ENCODE results near the gene PHLDA3.

Gene PHLDA3

GRCh38 chr1:201496296-201496690, 27.3 kb upstream of the PHLDA3 start:
- peak overlapping the region; percentile 57 for H4K91ac ChIP-seq (ENCODE audit: low read length)
- H3K9ac ChIP-seq (ENCODE audit: low read length) = peak overlapping the region; percentile 75
- H3K27me3 ChIP-seq (ENCODE audit: control insufficient read depth in 1 of 2, insufficient read depth in 1 of 2, low read length in 2 of 2) = no peaks in the 10 kb centered on the region
- H2BK120ac ChIP-seq (ENCODE audit: low read depth, low read length) = no peak overlapping the region
- peak overlapping the region; percentile 61 to 80 for H3K18ac ChIP-seq (ENCODE audit: low read depth in 1 of 2, low read length in 2 of 2)
- peak overlapping the region in 1 of 2 experiments; percentile 42 for H3K4ac ChIP-seq (ENCODE audit: low read depth in 1 of 2, low read length in 2 of 2)
- no peaks in the 10 kb centered on the region for H3K79me1 ChIP-seq (replicated peaks; ENCODE audit: low read length, poor library complexity, severe bottlenecking)
- peak overlapping the region; percentile 2 for H2BK15ac ChIP-seq (ENCODE audit: low read depth, poor library complexity, severe bottlenecking)
- H2AFZ ChIP-seq (ENCODE audit: low read depth, low read length) = no peak overlapping the region
- H2BK12ac ChIP-seq (ENCODE audit: low read length in 2 of 2) = peak overlapping the region; percentile 6 to 17
- DNase-seq = no peak
- H3K27ac ChIP-seq (ENCODE audit: low read length, poor library complexity, severe bottlenecking) = no peak overlapping the region
- no peak overlapping the region for H3K23ac ChIP-seq (ENCODE audit: low read length in 2 of 2)
- H3K14ac ChIP-seq (ENCODE audit: low read length in 2 of 2) = no peak overlapping the region
- H3K4me3 ChIP-seq (ENCODE audit: insufficient read depth in 1 of 2, low read depth in 1 of 2, low read length in 2 of 2) = peak overlapping the region in 1 of 2 experiments; percentile 20
- no peak overlapping the region for H2BK5ac ChIP-seq (ENCODE audit: low read depth, low read length, poor library complexity, severe bottlenecking)
- peak overlapping the region; percentile 87 for H4K8ac ChIP-seq (ENCODE audit: low read length)
- no peak overlapping the region for H2AK5ac ChIP-seq (ENCODE audit: low read length, severe bottlenecking)
- no peak overlapping the region for H3K4me2 ChIP-seq (ENCODE audit: low read length, poor library complexity, severe bottlenecking)
- WGBS = 73% methylated on average over 8 of the region's 8 CpGs
- H3K36me3 ChIP-seq (ENCODE audit: control insufficient read depth in 1 of 2, insufficient read depth in 2 of 2, low read depth in 1 of 2, low read length in 2 of 2) = peaks cover 3 to 28% of the 10 kb centered on the region in 2 experiments
- H3K9me3 ChIP-seq (ENCODE audit: control insufficient read depth, low read length) = no peaks in the 10 kb centered on the region
- H3K4me1 ChIP-seq (ENCODE audit: control insufficient read depth, insufficient read depth, low read depth, low read length) = peaks cover 15% of the 10 kb centered on the region

DNA sequence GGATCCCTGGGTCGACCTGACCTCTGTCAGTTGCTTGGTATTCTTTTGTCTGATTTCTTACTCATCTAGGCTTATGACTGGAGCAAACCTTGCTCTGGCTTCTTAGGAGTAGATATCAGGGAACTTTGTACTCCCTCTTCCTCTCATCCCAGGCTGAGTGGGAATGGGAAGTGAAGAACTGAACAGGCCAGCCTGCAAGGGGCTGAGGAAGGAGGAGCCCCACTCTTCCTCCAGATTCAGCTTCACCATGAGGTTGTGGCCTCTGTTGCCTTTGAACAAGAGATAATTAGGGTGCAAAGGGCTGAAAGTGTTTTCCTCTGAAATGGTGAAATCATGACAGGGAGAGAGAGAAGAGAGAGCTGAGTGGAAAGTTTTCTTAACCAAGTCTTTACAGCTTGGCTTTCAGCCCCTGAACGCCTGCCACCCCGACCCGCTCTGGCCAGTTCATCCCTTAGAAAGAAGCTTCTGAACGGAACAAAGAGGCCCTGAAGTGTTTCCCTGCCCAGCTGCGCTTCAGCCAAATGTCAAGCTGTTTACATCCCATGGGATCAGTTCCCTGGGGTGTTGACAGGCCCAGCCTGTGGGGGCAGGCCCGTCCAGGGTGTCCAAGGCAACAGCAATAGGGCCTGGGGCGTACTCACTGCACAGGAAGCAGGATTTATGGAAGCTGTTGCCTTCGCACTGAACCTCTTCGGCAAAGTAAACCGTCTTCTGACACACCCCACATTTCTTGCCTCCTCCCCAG, 26.7 kb upstream of the PHLDA3 start:
- H2BK120ac ChIP-seq (ENCODE audit: low read depth, low read length) = peak overlapping the region; percentile 21
- H3K9me3 ChIP-seq (ENCODE audit: control insufficient read depth, low read length) = no peaks in the 10 kb centered on the region
- peak overlapping the region in 1 of 2 experiments; percentile 23 for H3K23ac ChIP-seq (ENCODE audit: low read length in 2 of 2)
- peaks cover 3 to 28% of the 10 kb centered on the region in 2 experiments for H3K36me3 ChIP-seq (ENCODE audit: control insufficient read depth in 1 of 2, insufficient read depth in 2 of 2, low read depth in 1 of 2, low read length in 2 of 2)
- H2AFZ ChIP-seq (ENCODE audit: low read depth, low read length) = no peak overlapping the region
- peak overlapping the region; percentile 73 for H2BK15ac ChIP-seq (ENCODE audit: low read depth, poor library complexity, severe bottlenecking)
- peak overlapping the region; percentile 88 to 91 for H2BK12ac ChIP-seq (ENCODE audit: low read length in 2 of 2)
- H4K91ac ChIP-seq (ENCODE audit: low read length) = peak overlapping the region; percentile 93
- peak overlapping the region in 1 of 2 experiments; percentile 20 for H3K4me3 ChIP-seq (ENCODE audit: insufficient read depth in 1 of 2, low read depth in 1 of 2, low read length in 2 of 2)
- peak overlapping the region; percentile 75 for H3K9ac ChIP-seq (ENCODE audit: low read length)
- WGBS = 28% methylated on average over 10 of the region's 11 CpGs
- peak; percentile 89 for DNase-seq
- peak overlapping the region; percentile 44 to 88 for H3K4ac ChIP-seq (ENCODE audit: low read depth in 1 of 2, low read length in 2 of 2)
- peak overlapping the region; percentile 31 for H3K27ac ChIP-seq (ENCODE audit: low read length, poor library complexity, severe bottlenecking)
- H2AK5ac ChIP-seq (ENCODE audit: low read length, severe bottlenecking) = peak overlapping the region; percentile 11
- peaks cover 13% of the 10 kb centered on the region for H3K4me1 ChIP-seq (ENCODE audit: control insufficient read depth, insufficient read depth, low read depth, low read length)
- no peaks in the 10 kb centered on the region for H3K27me3 ChIP-seq (ENCODE audit: control insufficient read depth in 1 of 2, insufficient read depth in 1 of 2, low read length in 2 of 2)
- peak overlapping the region; percentile 80 to 83 for H3K18ac ChIP-seq (ENCODE audit: low read depth in 1 of 2, low read length in 2 of 2)
- peak overlapping the region in 1 of 2 experiments; percentile 85 for H3K14ac ChIP-seq (ENCODE audit: low read length in 2 of 2)
- peak overlapping the region; percentile 87 for H4K8ac ChIP-seq (ENCODE audit: low read length)
- no peaks in the 10 kb centered on the region for H3K79me1 ChIP-seq (replicated peaks; ENCODE audit: low read length, poor library complexity, severe bottlenecking)
- no peak overlapping the region for H3K4me2 ChIP-seq (ENCODE audit: low read length, poor library complexity, severe bottlenecking)
- no peak overlapping the region for H2BK5ac ChIP-seq (ENCODE audit: low read depth, low read length, poor library complexity, severe bottlenecking)

DNA sequence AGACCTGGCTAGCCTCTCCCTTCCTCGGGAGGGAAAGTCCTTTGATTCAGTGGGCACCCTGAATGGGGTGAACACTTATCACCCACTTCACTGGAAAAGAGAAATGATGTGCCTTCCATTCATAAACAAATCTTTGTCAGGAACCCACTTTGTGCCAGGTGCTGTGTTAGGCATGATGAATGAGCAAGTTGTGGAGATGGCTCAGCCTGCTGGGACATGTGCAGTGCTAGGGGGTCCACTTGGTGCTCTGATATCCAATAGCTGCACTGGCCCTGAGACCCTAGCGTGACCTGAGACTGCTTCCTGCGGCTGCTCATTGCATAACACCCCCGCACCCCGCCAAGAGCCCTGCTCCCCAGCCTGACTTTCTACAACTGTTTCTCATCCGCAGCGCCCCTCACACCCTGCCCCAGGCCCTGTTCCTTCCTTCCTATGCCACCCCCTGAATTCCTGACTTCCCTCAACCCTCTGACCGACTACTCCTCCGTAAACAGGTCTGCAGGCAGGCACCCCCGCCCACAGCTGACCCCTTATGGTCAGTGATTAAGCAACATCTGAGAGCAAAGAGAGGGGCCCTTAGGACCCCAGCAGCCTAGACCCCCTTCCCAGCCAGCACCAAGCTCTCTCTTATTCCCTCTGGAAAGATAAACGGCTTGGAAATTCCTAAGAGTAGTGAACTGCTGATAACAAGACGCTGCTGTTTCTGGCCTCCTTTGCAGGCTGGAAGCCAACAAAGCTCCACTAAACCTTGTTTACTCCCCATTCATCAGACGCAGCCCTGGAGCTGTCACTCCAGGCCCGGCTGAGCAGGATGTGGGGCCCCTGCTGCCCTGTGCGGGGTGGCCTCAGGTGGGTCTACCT, 25.0 kb upstream of the PHLDA3 start:
- H2BK15ac ChIP-seq (ENCODE audit: low read depth, poor library complexity, severe bottlenecking) = no peak overlapping the region
- no peak overlapping the region for H2BK5ac ChIP-seq (ENCODE audit: low read depth, low read length, poor library complexity, severe bottlenecking)
- H3K4me3 ChIP-seq (ENCODE audit: insufficient read depth in 1 of 2, low read depth in 1 of 2, low read length in 2 of 2) = peak overlapping the region in 1 of 2 experiments; percentile 10
- H3K36me3 ChIP-seq (ENCODE audit: control insufficient read depth in 1 of 2, insufficient read depth in 2 of 2, low read depth in 1 of 2, low read length in 2 of 2) = peaks cover 3 to 28% of the 10 kb centered on the region in 2 experiments
- 49% methylated on average over 15 of the region's 15 CpGs for WGBS
- peak overlapping the region; percentile 78 to 82 for H3K4ac ChIP-seq (ENCODE audit: low read depth in 1 of 2, low read length in 2 of 2)
- peak overlapping the region; percentile 65 for H4K91ac ChIP-seq (ENCODE audit: low read length)
- H3K4me2 ChIP-seq (ENCODE audit: low read length, poor library complexity, severe bottlenecking) = no peak overlapping the region
- no peaks in the 10 kb centered on the region for H3K27me3 ChIP-seq (ENCODE audit: control insufficient read depth in 1 of 2, insufficient read depth in 1 of 2, low read length in 2 of 2)
- no peak overlapping the region for H3K23ac ChIP-seq (ENCODE audit: low read length in 2 of 2)
- peak overlapping the region; percentile 91 to 93 for H2BK12ac ChIP-seq (ENCODE audit: low read length in 2 of 2)
- H4K8ac ChIP-seq (ENCODE audit: low read length) = peak overlapping the region; percentile 57
- no peak overlapping the region for H2AFZ ChIP-seq (ENCODE audit: low read depth, low read length)
- no peaks in the 10 kb centered on the region for H3K79me1 ChIP-seq (replicated peaks; ENCODE audit: low read length, poor library complexity, severe bottlenecking)
- H3K14ac ChIP-seq (ENCODE audit: low read length in 2 of 2) = peak overlapping the region in 1 of 2 experiments; percentile 87
- H3K9ac ChIP-seq (ENCODE audit: low read length) = peak overlapping the region; percentile 38
- H2BK120ac ChIP-seq (ENCODE audit: low read depth, low read length) = peak overlapping the region; percentile 77
- no peaks in the 10 kb centered on the region for H3K9me3 ChIP-seq (ENCODE audit: control insufficient read depth, low read length)
- H2AK5ac ChIP-seq (ENCODE audit: low read length, severe bottlenecking) = peak overlapping the region; percentile 55
- H3K4me1 ChIP-seq (ENCODE audit: control insufficient read depth, insufficient read depth, low read depth, low read length) = peaks cover 18% of the 10 kb centered on the region
- peak; percentile 73 for DNase-seq
- H3K27ac ChIP-seq (ENCODE audit: low read length, poor library complexity, severe bottlenecking) = no peak overlapping the region
- peak overlapping the region; percentile 72 to 86 for H3K18ac ChIP-seq (ENCODE audit: low read depth in 1 of 2, low read length in 2 of 2)
